Lower leg skin (tissue), 4 donors: Measurements from ENCODE around the gene MDK. TPM values are rescaled to one million over a fixed set of nuclear protein-coding genes. Genes with fewer than 3 reads are reported as not detected.

Source experiments
- DNase-seq, 2 donors: peaks; one replicate each; pipeline ENCODE4 v3.0.0-alpha.2; 2019; ENCODE audit warnings: low spot score in 2 of 2
- H3K4me3 ChIP-seq: fragments of 200-600 bp; sonication (generic); 2 replicates; pipeline ENCODE4 v1.5.1; 2017; ENCODE audit warnings: mild to moderate bottlenecking, low read depth; ENCODE audit not compliant: poor library complexity, severe bottlenecking
- CTCF ChIP-seq, 3 donors: fragments of 450-650 bp; IDR thresholded peaks; one replicate each; pipeline ENCODE4 v1.5.1; 2016; ENCODE audit warnings: antibody characterized with exemption in 3 of 3, mild to moderate bottlenecking in 3 of 3, moderate library complexity in 2 of 3
- POLR2A ChIP-seq, 2 donors: fragments of 450-650 bp; IDR thresholded peaks; one replicate each; pipeline ENCODE4 v1.6.1; 2016 to 2017; ENCODE audit warnings: antibody characterized with exemption in 2 of 2, mild to moderate bottlenecking in 1 of 2, moderate library complexity in 1 of 2
- WGBS, 2 donors: methylation state at CpG; one replicate each; pipeline ENCODE4 v1.1.5; 2018; 5-methylcytosine and 5-hydroxymethylcytosine counted together
- intact Hi-C: fragments of 100-400 bp; cut with DNase I; formaldehyde crosslinking; loops from one replicate; pipeline ENCODE4 v1.15.0; 2023; ENCODE audit warnings: low total_unique reads
- total RNA-seq, 4 donors: library from RNA; depleted of rRNA; stranded (reverse); fragments of >200 nt; gene quantifications; one replicate each; pipeline ENCODE4 v1.1.0, GENCODE V29; 2016

MDK gene
- total RNA-seq, 4 donors from 2014 or later, result 6.0 to 19.4 (median 12.0) TPM

GRCh38 chr11:46386674-46387073 is 5.2 kb downstream of the MDK start:
- H3K4me3 ChIP-seq, result no peak overlapping the region
- TF ChIP-seq POLR2A (IDR thresholded peaks at IDR 0.05) (no peak), CTCF (IDR thresholded peaks at IDR 0.05) (no peak)
- no peak for DNase-seq
- intact Hi-C loops, result no loop called here
- WGBS, 2 donors, result 83 to 84% methylated on average over 4 of the region's 4 CpGs

- TF ChIP-seq POLR2A (IDR thresholded peaks at IDR 0.05), result no peak
- TF ChIP-seq CTCF (IDR thresholded peaks at IDR 0.05), result no peak
- DNase-seq, result no peak
- intact Hi-C loops, result no loop called here
- no peak overlapping the region for H3K4me3 ChIP-seq
- WGBS, 2 donors, result 65 to 81% methylated on average over 5 of the region's 5 CpGs
Observed at GRCh38 chr11:46387456-46387855, 6.0 kb downstream of the MDK start.

- H3K4me3 ChIP-seq, result no peak overlapping the region
- DNase-seq, result no peak
- intact Hi-C loops, result no loop called here
- TF ChIP-seq CTCF (IDR thresholded peaks at IDR 0.05) (no peak), POLR2A (IDR thresholded peaks at IDR 0.05) (no peak)
- WGBS, 2 donors, result 15 to 23% methylated on average over 19 to 24 of the region's 24 CpGs
Observed at GRCh38 chr11:46387919-46388618, 6.6 kb downstream of the MDK start.

DNA sequence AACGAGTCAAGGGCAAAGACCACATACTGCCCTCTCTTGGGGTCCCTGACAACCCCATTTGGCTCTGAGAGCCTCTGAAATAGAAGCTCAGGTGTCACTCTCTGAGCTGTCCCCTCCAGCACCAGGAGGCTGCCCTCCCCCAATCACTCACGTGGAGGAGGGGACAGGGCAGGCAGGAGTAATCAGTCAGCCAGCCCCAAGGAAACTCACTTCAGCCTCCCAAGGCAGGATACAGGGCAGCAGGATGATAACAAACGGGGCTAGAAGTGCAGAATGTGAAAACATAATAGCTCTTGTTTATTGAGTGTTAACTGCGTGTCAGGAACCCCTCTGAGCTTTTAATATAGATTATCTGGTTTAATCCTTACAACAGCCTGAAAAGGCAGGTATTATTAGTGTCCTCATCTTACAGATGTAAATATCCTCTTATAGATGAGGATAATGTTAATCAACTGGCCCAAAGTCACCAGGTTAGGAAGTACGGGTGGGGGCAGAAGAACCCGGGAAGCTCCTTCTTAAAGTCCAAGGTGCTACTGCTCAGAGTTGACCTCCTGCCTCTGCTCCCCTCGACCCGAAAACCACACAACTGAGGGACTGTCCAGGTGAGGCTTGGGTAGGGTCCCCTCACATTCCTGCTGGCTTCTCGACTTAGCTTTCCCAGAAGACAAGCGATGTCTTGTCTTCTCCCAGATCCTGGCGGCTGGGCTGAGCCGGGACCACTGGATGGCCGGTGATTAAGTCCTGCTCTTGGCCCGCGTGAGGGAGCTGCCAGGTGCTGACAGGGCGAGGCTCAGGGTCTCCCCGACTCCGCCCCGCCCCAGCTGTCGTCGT is 7.4 kb downstream of the MDK start:
- TF ChIP-seq CTCF (IDR thresholded peaks at IDR 0.05) (no peak), POLR2A (IDR thresholded peaks at IDR 0.05) (no peak)
- intact Hi-C loops, result no loop called here
- no peak overlapping the region for H3K4me3 ChIP-seq
- 6 to 9% methylated on average over 18 to 19 of the region's 21 CpGs for WGBS, 2 donors
- DNase-seq, result no peak

DNA sequence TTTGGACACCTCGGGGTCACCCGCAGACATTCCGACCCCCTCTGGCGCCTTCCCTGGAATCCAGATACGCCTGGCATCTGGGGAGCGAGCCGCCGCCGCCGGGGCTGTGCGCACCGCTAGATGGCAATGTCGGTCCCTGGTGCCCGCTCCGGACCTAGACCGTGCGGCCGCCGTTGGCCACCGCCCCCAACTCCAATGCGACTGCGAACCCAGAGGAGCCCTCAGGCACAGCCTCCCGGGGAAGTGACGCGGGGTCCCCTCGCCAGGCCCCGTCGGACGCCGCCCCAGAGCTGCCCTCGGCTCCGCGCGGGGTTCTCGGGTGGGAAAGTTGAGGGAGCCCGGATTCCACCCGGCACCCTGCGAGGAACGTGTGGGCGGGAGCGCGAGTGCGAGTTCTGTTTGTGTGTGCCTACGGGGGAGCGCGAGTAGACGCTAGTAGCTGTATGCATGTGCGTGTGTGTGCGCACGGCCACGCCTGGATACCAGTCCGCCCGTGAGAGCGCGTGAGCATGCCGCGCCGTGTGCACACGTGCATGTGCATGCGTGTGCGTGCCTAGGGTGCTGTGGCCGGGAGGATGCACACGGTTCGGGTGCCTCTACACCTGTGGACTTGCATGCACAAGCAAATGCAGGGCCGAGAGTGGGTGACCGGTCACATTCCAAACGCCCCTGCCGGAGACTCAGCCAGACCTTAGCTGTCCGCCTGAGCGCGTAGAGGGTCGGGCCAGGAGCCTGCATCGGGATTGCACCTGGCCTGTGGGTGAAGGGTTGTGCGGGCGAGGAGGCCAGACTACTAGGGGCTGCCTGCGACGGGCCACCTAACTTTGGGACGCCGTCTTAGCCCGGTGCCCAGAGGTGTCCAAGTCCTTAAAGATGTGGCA is 8.2 kb downstream of the MDK start:
- H3K4me3 ChIP-seq, result no peak overlapping the region
- 2 to 3% methylated on average over 45 to 46 of the region's 80 CpGs for WGBS, 2 donors
- peak; percentile 38 to 94 for DNase-seq
- intact Hi-C loops, result no loop called here
- TF ChIP-seq POLR2A (IDR thresholded peaks at IDR 0.05) (no peak), CTCF (IDR thresholded peaks at IDR 0.05) (no peak)
